Measurements from ENCODE around the gene BSX.

BSX gene

DNA sequence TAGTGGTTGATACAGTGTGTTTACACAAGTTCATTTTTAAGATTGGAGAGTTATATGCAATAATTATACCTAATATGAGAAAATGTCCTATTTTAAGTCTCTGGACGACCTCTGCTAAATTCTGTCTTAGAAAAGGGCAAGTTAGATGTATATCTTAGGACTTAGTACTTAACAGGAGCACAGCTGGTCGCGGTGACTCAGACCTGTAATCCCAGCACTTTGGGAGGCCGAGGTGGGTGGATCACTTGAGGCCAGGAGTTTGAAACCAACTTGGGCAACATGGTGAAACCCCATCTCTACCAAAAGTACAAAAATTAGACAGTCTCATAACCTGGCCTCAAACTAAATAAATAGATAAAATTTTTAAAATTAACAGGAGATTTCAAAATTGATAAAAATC is 27.2 kb downstream of the BSX start:
- DNase-seq: no peak

DNA sequence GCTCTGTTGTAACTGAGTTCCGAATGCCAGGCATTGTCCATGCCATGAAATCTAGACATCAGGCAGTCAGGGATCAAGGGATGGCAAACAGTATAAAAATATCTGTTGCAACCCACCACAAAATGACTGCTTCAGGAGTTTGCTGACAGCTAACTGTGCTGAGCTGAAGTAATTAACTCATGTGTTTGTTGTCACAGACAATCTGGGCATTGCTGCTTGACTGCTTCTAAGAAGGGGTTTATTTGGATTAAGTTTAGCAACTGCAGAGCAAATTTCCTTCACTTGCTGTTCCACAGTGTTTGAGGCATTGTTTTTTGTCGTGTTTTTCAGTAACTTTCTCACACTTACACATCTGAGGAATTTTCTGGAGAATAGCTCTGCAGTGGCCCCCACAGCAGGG is 30.4 kb downstream of the BSX start:
- no peak for DNase-seq

DNA sequence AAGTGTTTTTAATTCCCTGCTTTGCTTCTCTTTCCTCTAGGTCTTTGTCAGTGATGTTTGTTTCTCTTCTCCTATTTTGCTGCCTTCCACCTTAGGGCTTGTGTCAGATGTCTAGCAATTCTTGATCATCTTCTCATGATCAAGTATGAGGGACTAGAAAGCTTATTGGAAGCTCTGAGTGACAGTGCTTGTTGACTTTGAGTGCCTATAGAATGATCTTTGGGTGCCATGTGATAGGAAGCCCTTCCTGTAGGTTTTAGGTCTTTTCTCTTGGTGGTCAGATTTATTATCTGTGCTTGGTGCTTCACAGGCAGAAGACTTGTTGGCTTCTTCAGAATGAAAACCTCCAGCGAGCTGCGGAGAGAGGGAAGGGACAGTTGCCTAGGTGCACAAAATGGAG is 43.1 kb downstream of the BSX start:
- no peak for DNase-seq

DNA sequence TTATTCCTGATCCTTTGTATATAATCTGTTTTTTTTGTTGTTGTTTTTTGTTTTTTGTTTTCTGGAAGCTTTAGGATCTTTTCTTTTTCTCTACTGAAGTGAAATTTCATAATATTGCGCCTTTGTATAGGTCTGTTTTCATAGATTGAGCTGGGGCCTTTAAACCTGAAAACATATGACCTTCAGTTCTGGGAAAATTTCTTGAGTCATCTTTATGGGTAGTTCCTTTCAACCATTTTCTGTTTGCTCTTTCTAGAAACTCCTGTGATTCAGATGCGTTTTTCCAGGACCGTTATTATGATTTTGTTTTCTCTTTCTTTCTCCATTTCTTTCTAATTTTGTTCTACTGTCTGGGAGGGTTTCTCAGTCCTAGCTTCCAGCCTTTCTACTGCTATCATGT is 43.7 kb downstream of the BSX start:
- DNase-seq: no peak

DNA sequence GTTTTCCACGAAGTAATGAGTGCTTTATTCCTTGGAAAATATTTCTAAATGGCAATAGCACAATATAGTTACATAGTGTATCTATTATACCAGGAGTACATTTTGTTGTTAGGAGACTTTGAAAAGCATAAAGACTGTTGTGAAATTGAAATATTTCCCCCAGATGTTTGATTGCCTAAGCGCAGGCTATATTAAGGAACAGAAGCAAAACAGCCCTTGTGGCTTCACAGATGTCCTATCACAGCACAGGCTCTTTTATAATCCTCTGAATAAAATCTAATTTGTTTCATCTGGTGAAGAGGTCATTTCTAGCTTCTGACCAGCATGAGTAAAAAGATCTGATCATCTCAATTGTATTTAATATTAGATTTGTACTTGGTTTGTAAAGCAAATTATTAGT is 48.2 kb downstream of the BSX start:
- no peak for DNase-seq

DNA sequence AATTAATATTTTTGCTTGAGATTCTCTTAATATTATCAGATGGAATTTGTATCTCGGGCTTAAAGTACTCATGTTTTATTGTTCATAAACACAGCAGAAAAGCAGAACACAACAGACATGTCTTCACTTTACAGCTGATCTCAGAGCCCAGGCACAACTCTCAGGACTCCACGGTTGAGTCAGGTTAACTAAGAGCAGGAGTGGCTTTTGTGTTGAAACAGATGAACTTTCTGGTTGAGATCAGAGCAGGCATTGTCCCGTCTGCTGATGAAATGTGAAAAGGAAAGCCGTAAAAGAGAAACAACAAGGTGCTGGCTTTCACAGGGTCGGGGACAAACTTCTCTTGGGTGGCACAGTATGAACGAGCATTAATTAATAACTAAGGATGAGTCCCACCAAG is 50.1 kb downstream of the BSX start:
- no peak for DNase-seq

Measured in NCI-H2107 (cell line).